Peyer's patch (tissue), 4 donors: Measurements from ENCODE around the gene C1orf94. TPM values are rescaled to one million over a fixed set of nuclear protein-coding genes. Genes with fewer than 3 reads are reported as not detected.

Experiments
- DNase-seq, 3 donors: peaks; one replicate each; pipeline ENCODE4 v3.0.0-alpha.2; 2017 to 2019
- H3K27ac ChIP-seq, 4 donors: fragments of 200-600 bp; sonication (generic); one replicate each; pipeline ENCODE4 v1.5.1; 2016 to 2019
- H3K27me3 ChIP-seq, 2 donors: fragments of 200-600 bp; sonication (generic); one replicate each; pipeline ENCODE4 v1.5.1; 2019
- H3K36me3 ChIP-seq, 3 donors: fragments of 200-600 bp; sonication (generic); one replicate each; pipeline ENCODE4 v1.5.1; 2016 to 2019
- H3K4me1 ChIP-seq, 4 donors: fragments of 200-600 bp; sonication (generic); one replicate each; pipeline ENCODE4 v1.5.1; 2016 to 2019
- H3K4me3 ChIP-seq, 4 donors: fragments of 200-600 bp; sonication (generic); 1 replicate in 3 of 4; 2 replicates in 1 of 4; pipeline ENCODE4 v1.5.1; 2016 to 2019; ENCODE audit warnings: mild to moderate bottlenecking in 1 of 4
- H3K9me3 ChIP-seq, 4 donors: fragments of 200-600 bp; sonication (generic); one replicate each; pipeline ENCODE4 v1.5.1; 2016 to 2019; ENCODE audit warnings: mild to moderate bottlenecking in 1 of 4
- POLR2A ChIP-seq, 2 donors: fragments of 450-650 bp; IDR thresholded peaks; one replicate each; pipeline ENCODE4 v1.5.1; 2017; ENCODE audit warnings: antibody characterized with exemption in 2 of 2, mild to moderate bottlenecking in 2 of 2, moderate library complexity in 2 of 2
- total RNA-seq, 4 donors: library from RNA; depleted of rRNA; stranded (reverse); fragments of >200 nt; gene quantifications; one replicate each; pipeline ENCODE4 v1.1.0, GENCODE V29; 2016
- TF ChIP-seq, protein P1 (sequence below), 6 experiments: fragments of 450-650 bp in 4 of 6; fragments of 200-600 bp in 2 of 6; sonication (generic) in 1 of 6; IDR thresholded peaks; one replicate each; pipeline ENCODE4 v1.5.1; 2017 to 2019; ENCODE audit warnings: antibody characterized with exemption in 6 of 6, mild to moderate bottlenecking in 3 of 6, moderate library complexity in 1 of 6

C1orf94 gene
- total RNA-seq, 4 donors from 2014 or later = not detected

DNA sequence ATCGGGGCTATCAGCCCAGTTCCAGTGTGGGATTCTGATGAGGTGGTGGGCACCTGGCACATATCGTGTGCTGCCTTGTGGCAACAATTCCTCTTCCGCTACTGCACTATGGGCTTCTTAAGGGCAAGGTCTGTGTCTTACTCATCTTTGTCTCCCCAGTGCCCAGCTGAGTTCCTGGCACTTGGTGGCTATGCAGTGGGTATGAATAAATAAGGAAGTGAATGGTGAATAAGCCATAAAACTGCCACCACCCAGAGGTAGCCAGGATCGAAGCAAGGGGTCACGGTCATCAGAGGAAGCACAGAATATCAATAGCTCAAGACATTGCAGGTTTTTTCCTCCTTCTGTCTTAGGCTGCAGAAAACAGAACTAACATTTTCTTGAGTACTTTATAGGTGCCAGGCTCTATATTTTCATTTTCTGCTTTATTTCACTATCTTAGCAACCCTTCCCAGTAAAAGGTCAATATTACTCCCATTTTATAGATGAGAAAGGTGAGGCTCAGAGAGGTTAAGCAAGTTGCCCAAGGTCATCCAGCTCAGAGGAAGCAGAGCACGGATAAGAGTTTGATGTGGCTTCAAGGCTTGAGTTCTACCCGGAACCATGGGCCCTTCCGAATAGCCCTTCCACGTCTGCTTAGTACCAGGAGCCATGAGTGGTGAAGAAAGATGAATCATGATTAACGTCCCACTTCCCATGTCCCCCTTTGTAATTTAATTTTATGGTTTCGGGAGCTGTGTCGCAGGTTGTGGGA is 10.2 kb downstream of the C1orf94 start:
- DNase-seq = no peak
- Histone ChIP-seq H3K9me3 (peaks cover 0 to 3% (median 0%) of the 10 kb centered on the region in 4 donors), H3K4me3 (no peak overlapping the region), H3K27ac (no peak overlapping the region), H3K4me1 (no peaks in the 10 kb centered on the region), H3K27me3 (no peaks in the 10 kb centered on the region), H3K36me3 (no peaks in the 10 kb centered on the region)
- TF ChIP-seq, protein P1, sequence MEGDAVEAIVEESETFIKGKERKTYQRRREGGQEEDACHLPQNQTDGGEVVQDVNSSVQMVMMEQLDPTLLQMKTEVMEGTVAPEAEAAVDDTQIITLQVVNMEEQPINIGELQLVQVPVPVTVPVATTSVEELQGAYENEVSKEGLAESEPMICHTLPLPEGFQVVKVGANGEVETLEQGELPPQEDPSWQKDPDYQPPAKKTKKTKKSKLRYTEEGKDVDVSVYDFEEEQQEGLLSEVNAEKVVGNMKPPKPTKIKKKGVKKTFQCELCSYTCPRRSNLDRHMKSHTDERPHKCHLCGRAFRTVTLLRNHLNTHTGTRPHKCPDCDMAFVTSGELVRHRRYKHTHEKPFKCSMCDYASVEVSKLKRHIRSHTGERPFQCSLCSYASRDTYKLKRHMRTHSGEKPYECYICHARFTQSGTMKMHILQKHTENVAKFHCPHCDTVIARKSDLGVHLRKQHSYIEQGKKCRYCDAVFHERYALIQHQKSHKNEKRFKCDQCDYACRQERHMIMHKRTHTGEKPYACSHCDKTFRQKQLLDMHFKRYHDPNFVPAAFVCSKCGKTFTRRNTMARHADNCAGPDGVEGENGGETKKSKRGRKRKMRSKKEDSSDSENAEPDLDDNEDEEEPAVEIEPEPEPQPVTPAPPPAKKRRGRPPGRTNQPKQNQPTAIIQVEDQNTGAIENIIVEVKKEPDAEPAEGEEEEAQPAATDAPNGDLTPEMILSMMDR (IDR thresholded peaks at IDR 0.05) = no peak
- TF ChIP-seq POLR2A (IDR thresholded peaks at IDR 0.05) = no peak

DNA sequence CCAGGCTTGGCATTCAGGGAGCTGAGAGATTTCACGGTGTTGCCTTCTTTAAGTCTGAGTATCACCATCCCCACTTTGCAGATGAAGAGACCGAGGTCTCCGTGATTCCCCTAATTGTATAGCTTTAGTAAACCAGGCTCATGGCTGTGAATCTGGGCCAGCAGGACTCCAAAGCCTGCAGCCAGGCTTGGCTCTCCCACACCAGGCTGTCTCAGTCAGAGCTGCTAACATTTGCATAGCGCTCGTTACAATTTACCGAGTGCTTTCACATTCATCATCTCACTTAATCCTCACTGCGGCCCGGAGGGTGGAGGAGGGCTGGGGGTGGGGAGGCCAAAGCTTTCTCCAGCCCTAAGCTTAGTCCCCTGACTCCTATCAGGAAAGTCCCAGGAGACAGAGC is 11.7 kb downstream of the C1orf94 start:
- H3K36me3 ChIP-seq = no peaks in the 10 kb centered on the region
- peaks cover 0 to 3% (median 0%) of the 10 kb centered on the region in 4 donors for H3K9me3 ChIP-seq
- DNase-seq = no peak
- no peak for TF ChIP-seq POLR2A (IDR thresholded peaks at IDR 0.05)
- TF ChIP-seq, protein P1 (IDR thresholded peaks at IDR 0.05) = no peak
- no peaks in the 10 kb centered on the region for H3K4me1 ChIP-seq
- no peak overlapping the region for H3K27ac ChIP-seq
- H3K27me3 ChIP-seq = no peaks in the 10 kb centered on the region
- H3K4me3 ChIP-seq = no peak overlapping the region

DNA sequence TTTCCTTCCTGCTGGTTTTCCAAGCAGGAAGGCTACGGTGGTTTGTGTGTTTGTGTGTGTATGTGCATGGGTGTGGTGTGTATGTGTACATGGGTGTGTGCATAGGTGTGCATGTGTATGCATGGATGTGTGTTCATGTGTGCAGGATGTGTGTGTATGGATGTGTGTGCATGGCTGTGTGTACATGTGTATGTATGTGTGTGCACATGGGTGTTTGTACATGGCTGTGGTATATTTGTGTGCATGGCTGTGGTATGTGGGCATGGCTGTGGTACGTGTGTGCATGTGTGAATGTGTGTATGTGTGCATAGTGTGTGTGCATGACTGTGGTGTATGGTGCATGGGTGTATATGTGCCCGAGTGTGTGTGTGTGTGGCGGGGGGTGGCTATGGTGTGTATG is 12.3 kb downstream of the C1orf94 start:
- Histone ChIP-seq H3K27me3 (no peaks in the 10 kb centered on the region), H3K9me3 (peaks cover 0 to 3% (median 0%) of the 10 kb centered on the region in 4 donors), H3K4me3 (no peak overlapping the region), H3K4me1 (no peaks in the 10 kb centered on the region), H3K27ac (no peak overlapping the region), H3K36me3 (no peaks in the 10 kb centered on the region)
- no peak for DNase-seq
- TF ChIP-seq POLR2A (IDR thresholded peaks at IDR 0.05) = no peak
- TF ChIP-seq, protein P1 (IDR thresholded peaks at IDR 0.05) = no peak

DNA sequence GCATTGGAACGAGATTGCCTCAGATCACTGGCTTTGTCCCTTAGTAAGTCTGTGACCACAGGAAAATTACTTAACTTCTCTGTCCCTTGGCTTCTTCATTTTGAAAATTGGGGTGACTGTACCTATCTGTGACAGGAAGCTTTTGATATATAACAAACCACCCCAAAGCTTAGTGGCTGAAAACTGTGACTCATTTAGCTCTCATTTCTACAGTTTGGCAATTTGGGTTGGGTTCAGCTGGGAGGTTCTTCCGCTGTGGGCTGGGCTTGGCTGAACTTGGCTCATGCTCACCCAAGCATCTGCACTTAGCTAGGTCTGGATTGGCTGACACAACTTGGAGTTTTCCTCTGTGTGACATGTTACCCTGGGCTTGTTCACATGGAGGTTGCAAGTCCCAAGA is 14.0 kb downstream of the C1orf94 start:
- TF ChIP-seq, protein P1 (IDR thresholded peaks at IDR 0.05) = no peak
- TF ChIP-seq POLR2A (IDR thresholded peaks at IDR 0.05) = no peak
- Histone ChIP-seq H3K9me3 (peaks cover 0 to 3% (median 0%) of the 10 kb centered on the region in 4 donors), H3K4me3 (no peak overlapping the region), H3K27me3 (no peaks in the 10 kb centered on the region), H3K36me3 (no peaks in the 10 kb centered on the region), H3K27ac (no peak overlapping the region), H3K4me1 (no peaks in the 10 kb centered on the region)
- DNase-seq = no peak

DNA sequence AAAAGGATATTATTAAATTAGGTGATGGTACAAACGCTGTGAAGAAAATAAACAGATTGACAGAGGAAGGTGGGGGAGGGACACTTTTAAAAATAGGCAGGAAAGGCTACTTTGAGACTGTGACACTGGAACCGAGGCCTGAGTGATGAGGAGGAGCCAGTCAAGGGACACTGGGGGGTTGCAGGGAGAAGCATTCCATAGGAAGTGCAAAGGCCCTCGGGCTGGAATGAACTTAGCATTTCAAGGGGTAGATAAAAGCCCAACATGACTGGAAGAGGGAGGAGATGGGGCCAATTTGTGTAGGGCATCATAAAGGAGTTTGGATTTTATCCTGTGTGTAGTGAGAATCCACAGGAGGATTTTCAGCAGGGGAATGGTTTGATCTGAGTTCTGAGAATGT is 15.9 kb downstream of the C1orf94 start:
- TF ChIP-seq POLR2A (IDR thresholded peaks at IDR 0.05) = no peak
- TF ChIP-seq, protein P1 (IDR thresholded peaks at IDR 0.05) = no peak
- Histone ChIP-seq H3K9me3 (peaks cover 0 to 3% (median 0%) of the 10 kb centered on the region in 4 donors), H3K27ac (no peak overlapping the region), H3K27me3 (no peaks in the 10 kb centered on the region), H3K4me3 (no peak overlapping the region), H3K4me1 (no peaks in the 10 kb centered on the region), H3K36me3 (no peaks in the 10 kb centered on the region)
- DNase-seq = no peak
